Skin epidermis (tissue), 12 donors: ENCODE data around the gene RNF207.

Experiments
- H3K27ac ChIP-seq, 21 experiments: fragments of 200-600 bp; sonication (generic) in 11 of 21; one replicate each; pipeline ENCODE4 v1.5.0; 2020; ENCODE audit warnings: mild to moderate bottlenecking in 3 of 21, inconsistent platforms in 2 of 21, moderate library complexity in 2 of 21
- H3K4me3 ChIP-seq, 7 experiments: fragments of 200-600 bp; sonication (generic) in 2 of 7; one replicate each; pipeline ENCODE4 v1.5.0; 2020; ENCODE audit warnings: inconsistent platforms in 2 of 7, mild to moderate bottlenecking in 2 of 7, moderate library complexity in 1 of 7

RNF207 gene

DNA sequence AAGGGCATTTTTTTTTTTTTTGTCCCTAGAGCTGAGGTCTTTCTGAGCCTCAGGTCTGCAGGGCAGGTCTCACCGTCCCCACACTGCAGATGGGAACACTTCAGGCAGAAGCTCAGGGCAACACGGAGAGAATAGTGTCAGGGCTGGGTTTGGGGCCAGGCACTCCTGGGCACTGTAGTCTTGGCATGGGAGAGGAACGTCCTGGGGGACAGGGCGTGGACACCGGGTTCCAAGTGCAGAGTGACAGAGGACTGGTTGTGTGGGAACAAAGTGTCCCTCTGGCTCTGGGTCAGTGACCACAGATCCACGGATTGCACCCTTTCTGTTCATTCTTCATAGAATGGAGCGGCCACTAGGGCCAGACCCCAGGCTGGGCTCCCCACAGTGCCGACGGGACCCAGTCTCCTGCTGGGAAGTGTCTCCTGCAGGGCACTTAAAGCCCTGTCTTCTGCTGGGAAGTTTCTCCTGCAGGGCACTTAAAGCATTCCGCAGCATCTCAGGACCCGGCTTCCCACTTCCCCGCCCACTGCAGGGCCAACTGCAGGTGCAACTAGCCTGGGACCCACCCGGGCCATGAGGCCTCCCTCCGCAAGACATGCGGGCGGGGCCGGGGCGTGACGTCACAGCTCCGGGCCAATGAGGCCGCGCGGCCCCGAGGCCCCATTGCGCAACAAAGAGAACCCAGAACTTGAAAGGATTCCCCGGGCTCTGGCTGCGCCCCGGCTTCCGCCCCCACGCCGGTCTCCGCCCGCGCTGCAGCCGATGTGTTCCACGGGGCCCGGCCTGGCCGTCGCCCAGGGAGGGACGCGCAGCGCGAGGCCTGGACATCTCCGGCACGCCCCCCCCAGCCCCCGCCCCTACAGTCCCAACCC is 53.8 kb downstream of the RNF207 start:
- H3K4me3 ChIP-seq = peak overlapping the region; percentile 54 to 76 (median 70)
- H3K27ac ChIP-seq = peak overlapping the region in 18 of 21 experiments; percentile 40 to 93 (median 80)

DNA sequence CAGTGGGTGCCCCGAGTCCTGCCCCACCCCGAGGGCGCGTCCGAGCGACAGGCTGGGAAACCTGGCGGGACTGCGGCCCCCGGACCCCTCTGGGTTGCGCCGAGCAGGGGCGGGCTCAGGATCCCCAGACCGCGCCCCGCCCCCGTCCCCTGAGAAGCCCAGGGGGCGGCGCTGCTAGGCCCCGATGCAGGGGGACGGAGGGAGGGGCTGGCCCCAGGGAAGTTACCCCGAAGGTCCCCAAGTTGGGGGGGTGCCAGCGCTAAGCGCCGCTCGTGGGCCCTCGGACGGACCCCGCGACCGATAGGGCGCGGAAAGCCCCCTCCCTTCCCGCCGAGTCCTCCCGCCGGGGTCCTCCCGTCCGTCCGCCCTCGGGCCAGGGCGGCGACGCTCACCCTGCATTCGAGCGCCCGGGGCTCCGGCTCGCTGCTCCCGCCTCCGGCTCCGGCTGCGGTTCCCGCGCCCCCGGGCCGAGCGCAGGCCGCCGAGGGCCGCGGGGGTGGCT is 54.6 kb downstream of the RNF207 start:
- H3K27ac ChIP-seq = peak overlapping the region in 20 of 21 experiments; percentile 40 to 93 (median 76)
- H3K4me3 ChIP-seq = peak overlapping the region; percentile 54 to 76 (median 70)

DNA sequence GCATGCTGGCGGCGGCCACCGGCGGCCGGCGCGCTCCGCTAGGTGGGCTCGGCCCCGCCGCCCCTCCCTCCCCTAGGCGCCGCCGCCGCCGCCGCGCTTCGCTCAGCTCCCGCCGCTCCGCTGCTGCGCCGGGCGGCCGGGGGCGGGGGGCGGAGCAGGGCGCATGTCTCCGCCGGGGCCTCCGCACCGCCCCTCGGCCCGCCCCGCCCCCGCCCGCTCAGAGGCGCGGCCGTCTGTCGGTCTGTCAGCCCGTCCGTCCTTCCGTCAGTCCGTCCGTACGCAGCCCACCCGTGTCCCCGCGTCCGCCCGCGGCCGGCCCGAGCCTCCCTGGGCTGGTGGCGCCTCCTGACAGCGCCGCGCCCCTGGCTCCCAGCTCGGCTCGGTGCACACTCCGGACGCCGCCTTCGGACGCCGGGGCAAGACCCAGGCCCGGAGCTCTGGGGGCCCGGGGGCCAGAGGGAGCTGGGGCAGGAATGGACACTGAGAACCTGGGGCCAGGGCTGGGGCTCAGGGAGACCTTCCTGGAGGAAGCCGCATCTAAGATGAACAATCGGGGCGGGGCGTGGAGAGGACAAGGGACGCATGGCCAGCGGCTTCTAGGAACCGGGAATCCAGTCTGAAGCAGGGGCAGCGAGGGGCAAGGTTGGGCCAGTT is 55.2 kb downstream of the RNF207 start, which contains the start of gene GPR153:
GPR153 (minus strand) TSS at position 138 of the 654 bp plus-strand sequence. CDS start 6,193 bp downstream, outside the sequence.
- Histone ChIP-seq H3K4me3 (peak within 1 kb of the TSS; percentile 54 to 76 (median 70)), H3K27ac (peak within 1 kb of the TSS in 20 of 21 experiments; percentile 40 to 93 (median 76))

DNA sequence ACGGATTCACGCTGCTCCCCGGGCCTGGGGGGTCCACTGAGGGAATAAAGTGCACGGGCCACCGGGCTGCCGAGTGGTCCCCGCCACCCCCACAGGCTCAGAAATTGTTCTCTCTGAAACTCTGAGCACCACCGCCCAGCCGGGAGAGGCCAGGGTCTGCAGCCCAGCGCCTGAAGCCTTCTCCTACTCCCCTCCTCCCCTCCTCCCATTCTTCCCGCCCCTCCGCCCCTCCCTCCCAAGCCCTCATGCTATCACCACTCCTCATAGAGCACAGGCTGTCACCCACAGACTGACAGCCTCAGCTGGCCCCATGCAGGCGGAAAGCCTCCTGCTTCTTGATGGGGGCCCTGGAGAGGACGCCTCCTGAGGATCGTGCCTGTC is 55.7 kb downstream of the RNF207 start:
- Histone ChIP-seq H3K4me3 (peak overlapping the region; percentile 31 to 73 (median 44)), H3K27ac (peak overlapping the region in 16 of 21 experiments; percentile 22 to 88 (median 72))

DNA sequence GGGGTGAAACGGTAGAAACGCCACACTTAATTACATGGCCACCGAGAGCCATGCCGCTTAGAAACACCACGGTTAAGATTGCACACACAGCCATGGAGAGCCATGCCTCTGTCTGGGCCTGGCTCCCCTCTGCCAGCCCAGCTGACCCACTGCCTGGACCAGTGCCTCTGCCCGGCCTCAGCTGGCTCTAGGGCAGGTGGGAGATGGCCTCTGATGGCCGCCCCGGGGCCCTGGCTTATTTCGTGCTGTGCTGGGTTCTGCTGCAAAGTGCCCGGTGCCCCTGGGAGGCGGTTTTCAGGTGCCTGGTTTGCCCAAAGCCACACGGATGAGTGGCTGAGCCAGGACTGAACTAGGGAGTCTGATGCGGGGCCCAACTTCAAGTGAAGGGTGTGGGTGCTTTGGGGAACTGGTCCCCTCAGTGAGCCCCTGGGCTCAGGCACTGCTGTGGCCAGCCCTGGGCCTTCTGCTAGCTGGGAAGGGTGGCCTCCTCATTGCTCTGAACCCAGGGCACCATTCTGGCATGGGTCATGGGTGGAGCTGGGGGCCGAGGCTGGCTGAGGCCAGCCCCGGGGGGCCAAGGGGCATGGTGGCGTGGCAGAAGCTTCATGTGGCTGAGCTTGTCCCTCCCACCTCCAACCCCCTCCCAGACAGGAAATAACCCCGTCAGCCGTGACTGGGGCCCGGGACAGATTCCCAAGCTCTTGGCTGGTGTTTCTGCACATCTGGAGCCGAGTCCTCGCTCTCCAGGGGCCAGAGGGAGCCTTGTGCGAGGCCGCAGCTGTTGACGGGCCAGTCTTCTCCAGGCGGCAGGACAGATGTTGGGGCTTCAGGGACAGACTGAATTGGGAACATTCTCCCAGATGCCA is 56.9 kb downstream of the RNF207 start:
- peak overlapping the region in 16 of 21 experiments; percentile 1 to 88 (median 67) for H3K27ac ChIP-seq

DNA sequence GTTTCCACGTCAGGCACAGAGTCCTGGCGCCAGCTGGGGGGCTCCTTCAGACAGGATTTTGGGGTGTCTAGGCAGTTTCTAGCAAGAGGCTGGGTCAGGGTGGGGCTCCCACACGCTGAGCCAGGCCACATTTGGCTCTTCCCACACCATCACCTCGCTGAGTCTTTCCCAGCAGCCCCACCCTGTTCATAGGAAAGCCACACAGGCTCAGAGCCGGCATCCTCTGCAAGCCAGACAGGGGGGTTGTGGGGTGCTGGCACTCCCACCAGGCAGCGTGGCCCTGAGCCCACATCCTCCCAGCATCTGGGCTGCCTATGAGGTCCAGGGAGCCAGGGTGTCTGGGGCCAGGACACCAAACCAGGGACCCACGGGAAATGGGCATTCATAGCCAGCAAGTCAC is 57.8 kb downstream of the RNF207 start:
- peak overlapping the region in 9 of 21 experiments; percentile 15 to 88 (median 65) for H3K27ac ChIP-seq
- no peak overlapping the region for H3K4me3 ChIP-seq

More for the DNA sequence above, 56.9 kb downstream of the RNF207 start:
- H3K4me3 ChIP-seq = no peak overlapping the region

DNA sequence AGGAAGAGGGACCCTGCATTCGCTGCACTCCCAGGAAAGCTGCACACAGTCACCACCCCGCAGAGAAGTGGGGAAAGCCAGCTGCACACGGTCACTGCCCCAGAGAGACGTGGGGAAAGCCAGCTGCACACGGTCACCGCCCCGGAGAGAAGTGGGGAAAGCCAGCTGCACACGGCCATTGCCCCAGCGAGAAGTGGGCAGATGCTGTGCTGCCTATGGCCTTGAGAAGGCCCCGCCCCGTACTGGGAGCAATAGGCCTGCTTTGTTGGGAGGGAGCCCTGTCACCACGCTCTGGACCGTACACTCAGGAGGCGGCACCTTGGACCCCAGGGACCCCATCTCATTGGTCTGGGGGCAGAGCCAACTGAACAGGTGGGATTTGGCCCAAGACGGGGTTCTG is 59.2 kb downstream of the RNF207 start:
- H3K4me3 ChIP-seq = no peak overlapping the region
- H3K27ac ChIP-seq = no peak overlapping the region

DNA sequence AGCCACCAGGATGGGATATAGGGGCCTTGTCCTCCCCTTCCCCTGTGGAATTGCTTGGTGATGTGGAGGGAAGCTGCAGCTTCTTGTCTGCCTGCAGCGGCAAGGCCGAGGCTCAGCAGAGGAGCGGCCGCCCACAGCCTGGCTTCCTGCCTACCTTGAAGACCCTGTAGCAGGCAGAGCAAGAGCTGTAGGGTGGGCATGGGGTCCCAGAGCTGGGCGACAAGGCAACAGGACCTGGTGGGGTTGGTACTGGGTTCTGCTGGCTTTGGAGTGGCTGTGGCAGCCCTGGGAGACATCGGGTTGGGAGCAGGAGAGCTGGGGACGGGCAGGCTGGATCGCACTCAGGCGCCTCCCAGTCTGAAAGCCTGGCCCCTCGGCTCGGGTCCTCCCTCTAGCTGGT is 60.7 kb downstream of the RNF207 start:
- Histone ChIP-seq H3K4me3 (no peak overlapping the region), H3K27ac (no peak overlapping the region)

DNA sequence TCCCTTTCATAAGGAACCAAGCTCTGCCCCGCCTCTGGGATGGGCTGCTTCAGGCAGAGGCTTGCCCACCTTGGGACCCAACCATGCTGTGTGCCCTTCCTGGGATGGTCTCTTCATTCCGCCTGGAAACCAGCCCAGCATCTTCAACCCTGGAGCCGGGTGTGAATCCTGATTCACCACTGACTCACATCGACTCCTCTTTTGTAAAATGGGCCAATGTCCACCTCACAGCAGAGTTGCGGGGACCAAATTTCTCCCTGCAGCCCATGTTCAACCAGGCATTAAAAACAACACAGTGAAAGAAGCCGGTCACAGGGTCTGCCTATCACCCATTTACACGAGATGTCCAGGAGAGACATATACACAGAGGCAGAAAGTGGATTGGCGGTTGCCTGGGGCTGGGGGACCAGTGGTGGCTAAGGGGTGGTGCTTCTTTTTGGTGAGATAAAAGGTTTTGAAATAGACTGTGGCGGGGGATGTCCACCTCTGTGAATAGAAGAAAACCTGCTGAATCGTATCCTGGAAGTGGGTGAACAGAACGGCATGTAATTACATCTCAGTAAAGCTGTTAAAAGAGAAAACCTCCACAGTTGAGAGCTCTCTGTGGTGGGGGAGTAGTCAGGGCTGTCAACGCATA is 61.9 kb downstream of the RNF207 start:
- no peak overlapping the region for H3K27ac ChIP-seq

DNA sequence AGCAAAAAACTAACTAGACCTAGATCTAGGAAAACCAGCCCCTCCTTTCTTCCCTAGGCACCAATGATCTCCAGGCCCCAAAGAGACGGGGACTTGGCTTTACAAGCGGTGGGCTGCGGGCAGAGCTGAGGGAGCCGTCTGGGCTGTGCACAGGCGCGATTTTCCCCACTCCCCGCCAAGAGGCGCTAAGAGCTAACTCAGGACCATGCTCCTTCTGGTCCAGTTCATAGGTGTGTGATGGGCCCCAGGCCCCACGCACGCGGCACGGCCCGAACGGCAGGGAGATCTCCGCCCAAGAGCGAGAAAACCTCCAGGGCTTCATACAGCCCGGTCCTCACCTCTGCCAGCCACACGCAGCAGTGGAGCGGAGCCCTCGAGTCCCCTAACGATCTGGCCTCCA is 62.5 kb downstream of the RNF207 start:
- Histone ChIP-seq H3K27ac (no peak overlapping the region), H3K4me3 (no peak overlapping the region)

More for the DNA sequence above, 61.9 kb downstream of the RNF207 start:
- no peak overlapping the region for H3K4me3 ChIP-seq

DNA sequence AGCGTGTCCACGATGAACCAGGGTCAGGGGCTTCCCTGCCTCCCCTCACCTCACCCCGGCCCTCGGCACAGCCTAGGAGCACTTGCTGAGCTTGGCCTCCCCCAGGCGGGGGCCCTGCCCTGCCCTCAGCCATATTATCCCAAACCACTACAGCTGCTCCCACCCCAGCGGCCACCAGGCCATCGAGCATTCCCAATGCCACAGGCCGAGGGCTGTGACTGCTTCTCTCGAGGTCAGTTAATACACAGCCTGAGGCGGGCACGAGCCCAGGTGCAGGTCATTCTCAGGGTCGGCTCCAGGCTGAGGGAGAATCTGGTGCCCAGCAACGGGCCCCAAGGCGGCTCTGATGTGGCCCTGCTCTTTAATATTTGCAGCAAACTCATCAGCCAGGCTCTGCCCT is 63.4 kb downstream of the RNF207 start:
- peak overlapping the region in 1 of 21 experiments; percentile 66 for H3K27ac ChIP-seq

DNA sequence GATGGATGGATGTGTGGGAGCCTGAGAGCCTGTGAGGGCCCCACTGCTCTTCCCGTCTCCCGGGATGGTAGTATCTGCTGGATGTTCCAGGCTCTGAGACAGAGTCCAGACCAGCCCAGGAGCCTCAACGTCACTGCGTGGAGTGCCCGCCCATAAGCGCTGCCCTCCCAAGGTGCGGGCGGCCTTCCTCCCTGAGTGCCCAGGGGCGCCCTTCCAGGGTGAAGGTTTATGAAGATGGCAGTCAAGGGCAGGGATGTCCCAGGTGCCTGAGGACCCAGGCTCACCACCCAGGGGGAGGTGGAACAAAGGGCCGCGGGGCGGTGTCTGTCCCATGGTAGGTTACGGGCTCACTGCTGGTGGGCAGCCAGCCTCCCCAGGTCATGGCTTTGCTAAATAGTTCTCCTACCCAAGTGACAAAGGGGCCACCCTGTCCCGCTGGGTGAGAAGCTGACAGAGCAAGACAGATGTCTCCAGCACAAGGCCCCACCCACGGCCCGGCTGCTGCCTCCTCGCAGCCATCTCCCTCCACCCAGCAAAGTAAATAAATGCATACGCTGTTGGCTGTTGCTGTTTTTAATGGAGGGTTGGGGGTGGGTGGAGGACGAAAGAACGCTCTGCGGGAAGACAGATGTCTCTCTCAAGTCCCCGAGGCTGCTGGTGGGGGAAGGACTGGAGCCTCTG is 63.9 kb downstream of the RNF207 start:
- peak overlapping the region in 5 of 21 experiments; percentile 0 to 72 (median 25) for H3K27ac ChIP-seq
- no peak overlapping the region for H3K4me3 ChIP-seq

More for the DNA sequence above, 63.4 kb downstream of the RNF207 start:
- H3K4me3 ChIP-seq = no peak overlapping the region

DNA sequence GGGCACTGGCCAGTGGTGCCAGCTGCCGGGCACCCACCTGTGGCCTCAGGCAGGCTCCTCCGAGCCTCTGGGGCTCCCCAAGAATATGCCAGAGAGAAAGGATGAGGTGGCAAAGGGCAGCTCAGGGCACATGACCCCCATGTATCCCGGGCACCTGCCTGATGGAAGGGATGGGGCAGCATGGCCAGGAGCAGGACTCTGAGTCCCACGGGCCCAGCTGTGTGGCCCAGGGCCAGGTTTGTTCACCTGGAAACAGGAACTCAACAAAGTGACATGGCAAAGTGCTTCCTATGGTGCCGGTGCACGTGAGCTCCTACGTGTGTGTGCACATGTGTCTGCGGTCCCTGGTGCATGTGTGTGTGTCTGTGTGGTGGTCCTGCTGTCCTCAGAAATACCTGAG is 64.5 kb downstream of the RNF207 start:
- Histone ChIP-seq H3K27ac (peak overlapping the region in 7 of 21 experiments; percentile 0 to 72 (median 35)), H3K4me3 (no peak overlapping the region)
